Immature natural killer cell (primary cell): ENCODE measurements around the gene PAK5. TPM values are rescaled to one million over a fixed set of nuclear protein-coding genes. Genes with fewer than 3 reads are reported as not detected.

Source experiments
- DNase-seq, 3 donors: peaks; one replicate each; pipeline ENCODE4 v3.0.0; 2022; ENCODE audit warnings: mixed read lengths in 1 of 3
- H3K27ac Mint-ChIP-seq, 6 donors: one replicate each; pipeline ENCODE4 v1.8.0; 2020; ENCODE audit warnings: mixed read lengths in 6 of 6, mild to moderate bottlenecking in 5 of 6, inconsistent platforms in 4 of 6, moderate library complexity in 3 of 6
- H3K27me3 Mint-ChIP-seq, 3 donors: one replicate each; pipeline ENCODE4 v1.8.0; 2020 to 2021; ENCODE audit warnings: low read depth in 3 of 3, mild to moderate bottlenecking in 3 of 3, mixed read lengths in 3 of 3, moderate library complexity in 3 of 3, inconsistent platforms in 1 of 3
- H3K36me3 Mint-ChIP-seq, 3 donors: one replicate each; pipeline ENCODE4 v1.8.0; 2020; ENCODE audit warnings: mixed read lengths in 3 of 3, inconsistent platforms in 2 of 3, mild to moderate bottlenecking in 2 of 3
- H3K4me1 Mint-ChIP-seq, 2 donors: one replicate each; pipeline ENCODE4 v1.8.0; 2020; ENCODE audit warnings: inconsistent platforms in 2 of 2, mild to moderate bottlenecking in 2 of 2, mixed read lengths in 2 of 2, moderate library complexity in 1 of 2
- H3K4me3 Mint-ChIP-seq, 5 donors: one replicate each; pipeline ENCODE4 v1.8.0; 2020; ENCODE audit warnings: mild to moderate bottlenecking in 5 of 5, mixed read lengths in 5 of 5, inconsistent platforms in 3 of 5, moderate library complexity in 3 of 5
- H3K9me3 Mint-ChIP-seq, 6 donors: one replicate each; pipeline ENCODE4 v1.8.0; 2020; ENCODE audit warnings: mild to moderate bottlenecking in 6 of 6, mixed read lengths in 6 of 6, inconsistent platforms in 4 of 6, moderate library complexity in 3 of 6
- polyA plus RNA-seq, 3 donors: library from polyadenylated mRNA; unstranded; fragments of 300-500 nt; fragmentation: Illumina TruSeq; gene quantifications; one replicate each; pipeline ENCODE4 v1.2.3, GENCODE V29; 2021

Gene PAK5
- polyA plus RNA-seq, 3 donors from 2014 or later: not detected

- Mint-ChIP-seq H3K4me1 (no peaks in the 10 kb centered on the region), H3K36me3 (peaks cover 0 to 3% (median 2%) of the 10 kb centered on the region in 3 donors), H3K27ac (no peak overlapping the region), H3K4me3 (no peak overlapping the region), H3K27me3 (peaks cover 0 to 11% (median 5%) of the 10 kb centered on the region in 3 donors), H3K9me3 (peaks cover 0 to 11% (median 2%) of the 10 kb centered on the region in 6 donors)
- no peak for DNase-seq
Measured at GRCh38 chr20:9520086-9520485, 318.8 kb downstream of the PAK5 start.

DNA sequence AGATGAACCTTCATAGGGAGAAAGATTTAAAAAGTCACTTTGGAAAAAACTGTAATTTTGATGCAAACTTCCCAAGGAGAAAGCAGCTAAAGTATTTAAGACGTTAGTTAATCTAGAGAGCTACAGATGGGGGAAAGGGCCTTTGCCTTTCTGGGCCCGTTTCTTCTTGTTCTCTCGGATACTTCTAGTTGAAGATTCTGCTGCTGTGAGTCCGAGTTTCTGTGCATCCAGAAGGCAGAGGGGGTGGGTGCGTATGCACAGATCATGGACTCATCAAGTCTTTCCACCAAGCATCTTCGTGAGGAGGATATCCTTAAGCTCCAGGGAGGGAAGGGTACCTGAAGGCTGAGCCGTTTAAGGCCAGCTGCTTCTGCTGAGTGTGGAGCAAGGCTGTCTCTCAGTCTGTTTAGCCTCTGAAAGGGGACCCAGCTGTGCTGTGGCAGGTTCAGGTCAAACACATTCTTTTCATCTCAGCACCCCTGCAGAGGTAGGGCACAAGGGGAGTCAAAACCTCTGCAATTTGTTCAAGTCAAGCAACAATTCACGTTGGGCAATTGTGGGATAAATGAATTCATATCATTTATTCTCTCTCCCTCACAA is 320.2 kb downstream of the PAK5 start:
- no peak overlapping the region for H3K4me3 Mint-ChIP-seq

GRCh38 chr20:9517297-9518162 is 321.3 kb downstream of the PAK5 start:
- Mint-ChIP-seq H3K36me3 (peaks cover 0 to 3% (median 2%) of the 10 kb centered on the region in 3 donors), H3K27ac (no peak overlapping the region), H3K27me3 (peaks cover 2 to 16% (median 10%) of the 10 kb centered on the region in 3 donors), H3K9me3 (peaks cover 0 to 13% (median 5%) of the 10 kb centered on the region in 6 donors), H3K4me3 (no peak overlapping the region), H3K4me1 (no peaks in the 10 kb centered on the region)
- no peak for DNase-seq

More for the DNA sequence above, 320.2 kb downstream of the PAK5 start:
- Mint-ChIP-seq H3K36me3 (peaks cover 0 to 3% (median 2%) of the 10 kb centered on the region in 3 donors), H3K9me3 (peaks cover 0 to 12% (median 5%) of the 10 kb centered on the region in 6 donors), H3K4me1 (no peaks in the 10 kb centered on the region), H3K27ac (no peak overlapping the region), H3K27me3 (peaks cover 2 to 12% (median 10%) of the 10 kb centered on the region in 3 donors)
- no peak for DNase-seq

- peaks cover 0 to 15% (median 6%) of the 10 kb centered on the region in 6 donors for H3K9me3 Mint-ChIP-seq
- no peaks in the 10 kb centered on the region for H3K4me1 Mint-ChIP-seq
- no peak for DNase-seq
- H3K27me3 Mint-ChIP-seq: peaks cover 2 to 16% (median 10%) of the 10 kb centered on the region in 3 donors
- H3K27ac Mint-ChIP-seq: no peak overlapping the region
- peaks cover 0 to 3% (median 2%) of the 10 kb centered on the region in 3 donors for H3K36me3 Mint-ChIP-seq
- H3K4me3 Mint-ChIP-seq: peak overlapping the region in 1 of 5 donors; percentile 35
Measured at GRCh38 chr20:9516234-9516871, 322.5 kb downstream of the PAK5 start.

GRCh38 chr20:9515741-9516233 is 323.1 kb downstream of the PAK5 start:
- Mint-ChIP-seq H3K36me3 (peaks cover 0 to 3% (median 2%) of the 10 kb centered on the region in 3 donors), H3K9me3 (peaks cover 0 to 15% (median 6%) of the 10 kb centered on the region in 6 donors), H3K4me3 (no peak overlapping the region), H3K27me3 (peaks cover 4 to 16% (median 10%) of the 10 kb centered on the region in 3 donors), H3K27ac (no peak overlapping the region), H3K4me1 (no peaks in the 10 kb centered on the region)
- no peak for DNase-seq

DNA sequence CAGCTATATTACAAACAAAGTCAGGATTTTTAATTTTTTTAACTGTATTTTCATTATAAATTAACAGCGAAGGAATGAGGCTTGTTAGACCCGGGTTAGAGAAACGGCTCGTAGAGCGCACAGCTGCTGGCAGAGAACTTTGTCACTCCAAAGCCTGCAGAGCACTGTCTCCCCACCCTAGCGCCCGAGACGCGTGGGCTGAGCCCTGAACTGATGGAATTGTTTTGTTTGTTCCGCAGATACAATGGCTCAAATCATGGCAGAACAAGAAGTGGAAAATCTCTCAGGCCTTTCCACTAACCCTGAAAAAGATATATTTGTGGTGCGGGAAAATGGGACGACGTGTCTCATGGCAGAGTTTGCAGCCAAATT is 323.7 kb downstream of the PAK5 start:
- Mint-ChIP-seq H3K36me3 (peaks cover 0 to 3% (median 2%) of the 10 kb centered on the region in 3 donors), H3K9me3 (peaks cover 0 to 16% (median 6%) of the 10 kb centered on the region in 6 donors), H3K27ac (no peak overlapping the region), H3K27me3 (peaks cover 6 to 16% (median 10%) of the 10 kb centered on the region in 3 donors), H3K4me1 (no peaks in the 10 kb centered on the region), H3K4me3 (no peak overlapping the region)
- no peak for DNase-seq

DNA sequence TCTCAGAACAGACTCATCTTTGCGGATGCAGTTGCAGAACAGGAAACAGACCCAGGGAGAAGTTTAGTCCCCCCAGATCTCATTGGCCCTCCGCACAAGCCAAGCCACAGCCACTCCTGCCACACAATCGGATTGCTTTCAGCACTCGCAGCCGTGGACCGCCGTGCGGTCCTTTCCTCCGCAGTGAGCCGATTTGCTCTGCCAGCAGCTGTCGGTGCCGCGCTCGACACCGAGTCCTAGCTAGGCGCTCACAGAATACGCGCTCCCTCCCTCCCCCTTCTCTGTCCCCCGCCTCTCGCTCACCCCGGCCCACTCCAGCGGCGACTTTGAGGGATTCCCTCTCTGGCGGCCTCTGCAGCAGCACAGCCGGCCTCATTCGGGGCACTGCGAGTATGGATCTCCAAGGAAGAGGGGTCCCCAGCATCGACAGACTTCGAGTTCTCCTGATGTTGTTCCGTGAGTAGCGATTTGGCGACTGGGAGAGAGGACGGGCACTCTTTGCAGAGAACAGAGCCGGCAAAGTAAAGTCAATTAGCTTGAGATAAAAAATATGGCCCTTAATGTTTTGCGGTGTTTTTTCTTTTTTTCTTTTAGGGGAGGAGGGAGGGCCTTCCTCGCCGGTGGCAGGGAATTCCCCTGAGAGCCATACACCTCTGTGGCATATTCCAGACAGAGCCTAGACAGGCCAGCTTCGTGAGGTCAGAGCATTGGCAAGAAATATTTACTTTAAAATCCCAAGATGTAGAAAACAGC is 324.2 kb downstream of the PAK5 start, which contains the start of gene LAMP5:
Gene LAMP5 (plus strand): TSS at position 130 of the 753 bp plus-strand sequence. CDS start 263 bp downstream, at position 393.
- Mint-ChIP-seq H3K4me3 (no peak within 1 kb of the TSS), H3K4me1 (no peaks in the 10 kb centered on the region), H3K36me3 (peaks cover 0 to 3% (median 2%) of the 10 kb centered on the region in 3 donors), H3K9me3 (peaks cover 0 to 17% (median 5%) of the 10 kb centered on the region in 6 donors), H3K27ac (no peak within 1 kb of the TSS), H3K27me3 (peaks cover 6 to 16% (median 10%) of the 10 kb centered on the region in 3 donors)
- DNase-seq: no peak

DNA sequence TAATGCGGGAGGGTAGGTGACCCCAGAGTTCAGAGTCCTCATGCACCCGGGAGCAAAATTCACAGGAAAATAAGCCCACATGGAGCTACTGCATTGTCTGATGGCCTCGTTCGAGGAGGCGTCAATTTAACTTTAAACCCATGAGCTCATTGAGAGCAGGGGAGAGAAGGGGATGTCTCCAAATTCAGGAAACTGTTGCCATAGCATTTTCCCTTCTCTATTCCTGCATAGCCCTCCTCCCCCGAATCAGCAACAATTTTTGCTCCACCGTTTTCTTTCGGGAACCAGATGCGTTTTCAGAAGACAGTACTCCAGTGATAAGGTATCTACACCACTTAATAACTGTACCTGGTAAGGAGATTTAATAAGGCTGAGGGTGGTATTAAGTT is 324.8 kb downstream of the PAK5 start:
- peaks cover 6 to 19% (median 10%) of the 10 kb centered on the region in 3 donors for H3K27me3 Mint-ChIP-seq
- H3K36me3 Mint-ChIP-seq: peaks cover 0 to 3% (median 2%) of the 10 kb centered on the region in 3 donors
- no peaks in the 10 kb centered on the region for H3K4me1 Mint-ChIP-seq
- H3K4me3 Mint-ChIP-seq: no peak overlapping the region
- no peak overlapping the region for H3K27ac Mint-ChIP-seq
- peaks cover 2 to 18% (median 9%) of the 10 kb centered on the region in 6 donors for H3K9me3 Mint-ChIP-seq
- DNase-seq: no peak

- no peak overlapping the region for H3K27ac Mint-ChIP-seq
- H3K4me3 Mint-ChIP-seq: no peak overlapping the region
- peaks cover 5 to 17% (median 11%) of the 10 kb centered on the region in 6 donors for H3K9me3 Mint-ChIP-seq
- H3K27me3 Mint-ChIP-seq: peaks cover 8 to 17% (median 13%) of the 10 kb centered on the region in 3 donors
- no peaks in the 10 kb centered on the region for H3K4me1 Mint-ChIP-seq
- no peak for DNase-seq
- no peaks in the 10 kb centered on the region for H3K36me3 Mint-ChIP-seq
Measured at GRCh38 chr20:9510911-9511310, 328.0 kb downstream of the PAK5 start.

- Mint-ChIP-seq H3K27me3 (peaks cover 6 to 18% (median 10%) of the 10 kb centered on the region in 3 donors), H3K4me1 (no peaks in the 10 kb centered on the region), H3K4me3 (no peak overlapping the region), H3K27ac (no peak overlapping the region), H3K36me3 (no peaks in the 10 kb centered on the region), H3K9me3 (peaks cover 5 to 17% (median 10%) of the 10 kb centered on the region in 6 donors)
- DNase-seq: no peak
Measured at GRCh38 chr20:9509246-9509645, 329.6 kb downstream of the PAK5 start.

GRCh38 chr20:9508696-9509178 is 330.1 kb downstream of the PAK5 start:
- Mint-ChIP-seq H3K27ac (no peak overlapping the region), H3K4me1 (no peaks in the 10 kb centered on the region), H3K4me3 (no peak overlapping the region), H3K36me3 (no peaks in the 10 kb centered on the region), H3K27me3 (peaks cover 3 to 17% (median 11%) of the 10 kb centered on the region in 3 donors), H3K9me3 (peaks cover 5 to 14% (median 8%) of the 10 kb centered on the region in 6 donors)
- no peak for DNase-seq

GRCh38 chr20:9508240-9508661 is 330.6 kb downstream of the PAK5 start:
- no peaks in the 10 kb centered on the region for H3K4me1 Mint-ChIP-seq
- no peak overlapping the region for H3K27ac Mint-ChIP-seq
- no peak overlapping the region for H3K4me3 Mint-ChIP-seq
- no peaks in the 10 kb centered on the region for H3K36me3 Mint-ChIP-seq
- H3K9me3 Mint-ChIP-seq: peaks cover 4 to 13% (median 8%) of the 10 kb centered on the region in 6 donors
- DNase-seq: no peak
- peaks cover 3 to 16% (median 10%) of the 10 kb centered on the region in 3 donors for H3K27me3 Mint-ChIP-seq
